Activated naive CD8-positive, alpha-beta T cell treated with anti-CD3 and anti-CD28 coated beads, Interleukin-2, amount 10 ng/mL, durations not matched to agents 7 days and 5 days (primary cell): Measurements from ENCODE around the gene COL6A2. TPM values are rescaled to one million over a fixed set of nuclear protein-coding genes. Genes with fewer than 3 reads are reported as not detected.
"Not testable (repeated sequence)": the region's sequence is repeated elsewhere in the genome, so short reads cannot be mapped to it uniquely, and the experiment has no call there.

Experiments used
- ATAC-seq: fragments of 150-1000 bp; cut with Tn5 transposase; one replicate; pipeline ENCODE4 v1.10.0; 2021; ENCODE audit warnings: low read depth, moderate library complexity
- POLR2A ChIA-PET: fragments of 350-600 bp; sonication (Branson Sonifier 250); formaldehyde crosslinking; loops from one replicate; lab custom pipeline; 2021; ENCODE audit warnings: antibody characterized with exemption; lab: Charles Lee
- DNase-seq: peaks from one replicate; pipeline ENCODE4 v3.0.0; 2021
- H3K27ac Mint-ChIP-seq: one replicate; pipeline ENCODE4 v1.8.0; 2022; ENCODE audit warnings: mild to moderate bottlenecking, mixed read lengths
- H3K27me3 Mint-ChIP-seq: one replicate; pipeline ENCODE4 v1.8.0; 2022; ENCODE audit warnings: mild to moderate bottlenecking, moderate library complexity, mixed read lengths
- H3K36me3 Mint-ChIP-seq: one replicate; pipeline ENCODE4 v1.8.0; 2021; ENCODE audit warnings: mild to moderate bottlenecking, mixed read lengths
- H3K4me1 Mint-ChIP-seq: one replicate; pipeline ENCODE4 v1.8.0; 2021; ENCODE audit warnings: mixed read lengths
- H3K4me3 Mint-ChIP-seq: one replicate; pipeline ENCODE4 v1.8.0; 2022; ENCODE audit warnings: mild to moderate bottlenecking, moderate library complexity, mixed read lengths
- H3K9me3 Mint-ChIP-seq: one replicate; pipeline ENCODE4 v1.8.0; 2021; ENCODE audit warnings: mixed read lengths
- total RNA-seq, 2 experiments: library from RNA; stranded (reverse); gene quantifications; one replicate each; pipeline ENCODE4 v1.2.3, GENCODE V29; 2021

Gene COL6A2
- total RNA-seq, 2 experiments from 2014 or later: 23.8 to 23.9 TPM

- DNase-seq: no peak
- no peaks in the 10 kb centered on the region for H3K9me3 Mint-ChIP-seq
- H3K27me3 Mint-ChIP-seq: peaks cover 14% of the 10 kb centered on the region
- H3K4me1 Mint-ChIP-seq: no peaks in the 10 kb centered on the region
- POLR2A ChIA-PET: no interaction called here
- H3K4me3 Mint-ChIP-seq: no peak overlapping the region
- no peak for ATAC-seq
- H3K27ac Mint-ChIP-seq: no peak overlapping the region
- H3K36me3 Mint-ChIP-seq: no peaks in the 10 kb centered on the region
These were observed 18.9 kb upstream of the COL6A2 start for GRCh38 chr21:46078978-46079351.

GRCh38 chr21:46079352-46080170 lies 18.4 kb upstream of the COL6A2 start:
- no peaks in the 10 kb centered on the region for H3K4me1 Mint-ChIP-seq
- ATAC-seq (no peak), DNase-seq (no peak)
- H3K27me3 Mint-ChIP-seq: peaks cover 14% of the 10 kb centered on the region
- no peak overlapping the region for H3K27ac Mint-ChIP-seq
- H3K36me3 Mint-ChIP-seq: no peaks in the 10 kb centered on the region
- POLR2A ChIA-PET: no interaction called here
- no peak overlapping the region for H3K4me3 Mint-ChIP-seq
- no peaks in the 10 kb centered on the region for H3K9me3 Mint-ChIP-seq

DNA sequence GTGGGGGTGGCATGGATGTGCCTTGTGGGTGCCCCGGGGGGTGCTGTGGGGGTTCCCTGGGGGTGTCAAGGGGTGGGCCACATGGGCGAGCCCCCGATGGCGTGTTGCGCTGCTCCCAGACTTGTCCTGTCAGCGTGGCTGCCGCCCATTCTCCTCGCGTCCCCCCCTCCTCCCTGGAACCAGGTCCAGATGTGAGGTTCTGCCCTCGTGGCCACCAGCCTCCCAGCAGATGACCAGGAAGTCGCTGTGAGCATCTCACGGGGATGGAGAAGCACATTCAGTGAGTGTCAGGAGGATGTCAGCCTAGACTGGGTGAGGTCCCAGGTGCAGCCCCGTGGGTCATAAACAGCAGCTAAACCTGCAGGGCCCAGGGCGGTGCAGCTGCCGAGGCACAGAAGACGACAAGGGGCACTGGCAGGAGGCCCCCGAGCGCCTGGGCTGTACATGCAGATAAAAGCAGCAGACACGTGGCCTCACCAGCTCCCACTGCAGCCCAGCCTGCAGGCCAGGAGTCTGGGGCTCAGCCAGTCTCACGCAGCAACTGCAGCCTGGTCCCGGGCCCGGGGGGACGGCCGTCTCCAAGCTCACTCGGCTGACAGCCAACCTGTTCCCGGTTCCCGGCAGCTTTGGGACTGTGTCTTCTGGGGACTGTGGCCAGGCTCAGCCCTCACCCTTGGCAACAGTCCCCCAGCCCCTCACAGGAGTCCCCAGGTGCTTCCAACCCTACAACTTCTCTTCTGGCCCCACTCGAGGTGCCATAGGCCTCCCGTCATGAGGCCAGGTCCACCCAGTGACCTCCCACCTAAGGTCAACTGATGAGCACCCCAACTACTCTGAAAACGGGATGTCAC lies 17.5 kb upstream of the COL6A2 start:
- no peak for DNase-seq
- Mint-ChIP-seq H3K4me3 (no peak overlapping the region), H3K9me3 (no peaks in the 10 kb centered on the region), H3K36me3 (no peaks in the 10 kb centered on the region), H3K27me3 (peaks cover 9% of the 10 kb centered on the region), H3K4me1 (no peaks in the 10 kb centered on the region), H3K27ac (no peak overlapping the region)
- POLR2A ChIA-PET: no interaction called here
- no peak for ATAC-seq

- no peak for ATAC-seq
- POLR2A ChIA-PET: no interaction called here
These were observed 16.7 kb upstream of the COL6A2 start for GRCh38 chr21:46081022-46081861.

GRCh38 chr21:46081862-46082712 lies 15.8 kb upstream of the COL6A2 start:
- DNase-seq: no peak
- Mint-ChIP-seq H3K9me3 (peaks cover 4% of the 10 kb centered on the region), H3K36me3 (no peaks in the 10 kb centered on the region), H3K27me3 (no peaks in the 10 kb centered on the region), H3K4me1 (no peaks in the 10 kb centered on the region), H3K4me3 (no peak overlapping the region), H3K27ac (no peak overlapping the region)
- no peak for ATAC-seq
- POLR2A ChIA-PET: no interaction called here

More at GRCh38 chr21:46081022-46081861, 16.7 kb upstream of the COL6A2 start:
- H3K9me3 Mint-ChIP-seq: peaks cover 1% of the 10 kb centered on the region
- H3K27me3 Mint-ChIP-seq: peaks cover 3% of the 10 kb centered on the region
- no peak overlapping the region for H3K27ac Mint-ChIP-seq
- no peaks in the 10 kb centered on the region for H3K36me3 Mint-ChIP-seq
- no peak overlapping the region for H3K4me3 Mint-ChIP-seq
- no peaks in the 10 kb centered on the region for H3K4me1 Mint-ChIP-seq
- no peak for DNase-seq

DNA sequence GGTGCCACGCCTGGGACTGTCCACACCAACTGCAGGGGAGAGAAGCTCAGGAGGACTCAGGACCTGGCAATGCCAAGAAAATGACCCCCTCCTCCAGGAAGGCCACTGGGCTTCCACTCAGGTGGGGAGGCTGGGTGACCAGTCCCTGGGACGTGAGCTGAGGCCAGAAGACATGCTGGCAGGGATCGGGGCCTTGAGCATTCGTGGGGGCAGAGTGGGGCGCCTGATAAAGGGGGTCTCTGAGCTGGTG lies 15.3 kb upstream of the COL6A2 start:
- no peaks in the 10 kb centered on the region for H3K27me3 Mint-ChIP-seq
- no peak for ATAC-seq
- POLR2A ChIA-PET: no interaction called here
- H3K4me1 Mint-ChIP-seq: no peaks in the 10 kb centered on the region
- H3K9me3 Mint-ChIP-seq: peaks cover 5% of the 10 kb centered on the region
- no peak for DNase-seq
- no peak overlapping the region for H3K27ac Mint-ChIP-seq
- H3K4me3 Mint-ChIP-seq: no peak overlapping the region
- H3K36me3 Mint-ChIP-seq: no peaks in the 10 kb centered on the region

GRCh38 chr21:46082963-46083790 lies 14.7 kb upstream of the COL6A2 start:
- no peak overlapping the region for H3K4me3 Mint-ChIP-seq
- ATAC-seq (no peak), DNase-seq (no peak)
- H3K27ac Mint-ChIP-seq: no peak overlapping the region
- peaks cover under 1% of the 10 kb centered on the region for H3K27me3 Mint-ChIP-seq
- no peaks in the 10 kb centered on the region for H3K36me3 Mint-ChIP-seq
- H3K9me3 Mint-ChIP-seq: peaks cover 9% of the 10 kb centered on the region
- POLR2A ChIA-PET: no interaction called here
- H3K4me1 Mint-ChIP-seq: no peaks in the 10 kb centered on the region

DNA sequence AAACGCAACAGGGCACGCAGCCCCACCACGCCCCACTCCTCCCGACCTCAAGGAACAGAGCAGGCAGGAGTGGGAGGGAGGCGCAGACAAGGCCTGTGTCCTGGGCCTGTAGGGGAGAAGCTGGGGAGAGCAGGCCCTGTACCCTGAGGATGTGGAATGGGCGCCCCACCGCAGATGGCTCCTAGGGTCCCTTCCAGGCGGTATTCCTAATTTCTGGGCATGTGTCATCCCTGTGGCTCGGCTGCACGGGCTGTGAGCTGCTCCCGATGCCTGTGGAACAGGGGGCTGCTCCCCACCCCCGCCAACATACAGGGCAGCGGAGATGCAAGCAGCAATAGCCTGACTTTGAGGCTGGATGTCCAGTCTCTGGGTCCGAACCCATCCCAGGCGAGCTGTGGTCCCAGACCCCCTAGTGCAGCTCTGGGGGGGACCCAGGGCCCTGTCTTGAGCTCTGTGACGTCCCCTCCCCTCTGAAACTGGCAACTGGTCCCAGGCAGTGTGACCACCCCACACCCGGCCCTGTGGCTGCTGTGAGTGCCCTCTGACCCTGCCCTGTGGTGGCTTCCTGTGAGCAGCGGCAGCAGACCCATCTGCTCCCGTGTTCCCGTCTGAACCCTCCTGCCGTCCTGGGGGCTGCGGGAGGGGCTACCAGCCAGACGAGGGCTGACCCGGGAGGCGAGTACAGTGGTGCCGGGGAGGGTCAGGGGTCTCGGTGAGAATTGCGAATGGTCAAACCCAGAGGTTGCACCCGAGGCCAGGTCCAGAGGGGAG lies 13.9 kb upstream of the COL6A2 start:
- H3K36me3 Mint-ChIP-seq: no peaks in the 10 kb centered on the region
- H3K27ac Mint-ChIP-seq: no peak overlapping the region

DNA sequence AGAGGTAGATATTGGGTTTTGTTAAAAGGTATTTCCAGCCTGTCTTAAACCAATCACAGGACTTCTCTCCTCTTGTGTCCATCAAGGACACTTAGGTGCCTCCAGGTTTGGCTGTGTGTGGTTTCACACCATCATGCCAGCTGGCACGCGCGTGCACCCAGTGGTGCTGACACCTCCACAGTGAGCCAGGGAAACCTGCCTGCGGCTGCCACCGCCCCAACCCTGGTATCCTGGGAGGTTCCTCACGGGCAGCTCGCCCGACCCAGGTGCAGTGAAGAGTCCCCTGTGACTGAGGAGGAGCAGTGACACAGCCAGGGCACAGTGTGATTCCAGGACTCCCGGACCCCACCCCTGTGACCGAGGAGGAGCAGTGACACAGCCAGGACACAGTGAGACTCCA lies 13.2 kb upstream of the COL6A2 start:
- Mint-ChIP-seq H3K27ac (no peak overlapping the region), H3K36me3 (no peaks in the 10 kb centered on the region), H3K4me1 (no peaks in the 10 kb centered on the region), H3K4me3 (no peak overlapping the region), H3K9me3 (peaks cover 15% of the 10 kb centered on the region), H3K27me3 (peaks cover 4% of the 10 kb centered on the region)
- no peak for DNase-seq
- POLR2A ChIA-PET: no interaction called here
- ATAC-seq: no peak

More for the DNA sequence above, 13.9 kb upstream of the COL6A2 start:
- Mint-ChIP-seq H3K4me1 (no peaks in the 10 kb centered on the region), H3K4me3 (no peak overlapping the region), H3K27me3 (peaks cover 4% of the 10 kb centered on the region), H3K9me3 (peaks cover 15% of the 10 kb centered on the region)
- no peak for DNase-seq
- POLR2A ChIA-PET: interaction anchor here (0.6 kb wide), 1 partner anchor 110 kb away, joined by 5 read pairs; no protein-coding TSS in a partner anchor
- no peak for ATAC-seq

DNA sequence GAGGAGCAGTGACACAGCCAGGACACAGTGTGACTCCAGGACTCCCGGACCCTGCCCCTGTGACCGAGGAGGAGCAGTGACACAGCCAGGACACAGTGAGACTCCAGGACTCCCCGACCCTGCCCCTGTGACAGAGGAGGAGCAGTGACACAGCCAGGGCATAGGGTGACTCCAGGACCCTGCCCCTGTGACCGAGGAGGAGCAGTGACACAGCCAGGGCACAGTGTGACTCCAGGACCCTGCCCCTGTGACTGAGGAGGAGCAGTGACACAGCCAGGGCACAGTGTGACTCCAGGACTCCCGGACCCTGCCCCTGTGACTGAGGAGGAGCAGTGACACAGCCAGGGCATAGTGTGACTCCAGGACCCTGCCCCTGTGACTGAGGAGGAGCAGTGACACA lies 12.7 kb upstream of the COL6A2 start:
- POLR2A ChIA-PET, H3K27ac Mint-ChIP-seq, H3K4me1 Mint-ChIP-seq, H3K4me3 Mint-ChIP-seq, H3K36me3 Mint-ChIP-seq, ATAC-seq, H3K27me3 Mint-ChIP-seq, DNase-seq: not testable (repeated sequence)
- H3K9me3 Mint-ChIP-seq: peaks cover 19% of the 10 kb centered on the region

DNA sequence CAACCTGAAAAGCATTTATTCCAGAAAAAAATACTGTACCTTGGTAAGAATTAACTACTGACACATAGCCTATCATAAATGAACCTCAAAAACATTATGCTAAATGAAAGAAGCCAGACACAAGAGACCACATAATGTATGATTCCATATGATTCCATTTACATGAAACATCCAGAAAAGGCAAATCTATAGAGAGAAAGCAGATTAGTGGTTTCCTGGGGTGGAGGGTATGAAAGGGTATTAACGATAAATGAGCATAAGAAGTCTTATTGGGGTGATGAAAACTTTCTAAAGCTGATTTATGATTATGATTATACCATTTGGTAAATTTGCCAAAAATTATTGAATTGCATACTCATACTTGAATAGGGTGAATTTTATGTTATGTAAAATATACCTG lies 10.3 kb upstream of the COL6A2 start:
- H3K27ac Mint-ChIP-seq: no peak overlapping the region
- peaks cover 29% of the 10 kb centered on the region for H3K9me3 Mint-ChIP-seq
- POLR2A ChIA-PET: no interaction called here
- no peak for DNase-seq
- ATAC-seq: no peak
- H3K4me1 Mint-ChIP-seq: no peaks in the 10 kb centered on the region
- no peak overlapping the region for H3K4me3 Mint-ChIP-seq
- peaks cover 4% of the 10 kb centered on the region for H3K36me3 Mint-ChIP-seq
- H3K27me3 Mint-ChIP-seq: peaks cover 6% of the 10 kb centered on the region
